Pancreas (tissue), 10 donors: ENCODE data around the gene PRAMEF17. TPM values are rescaled to one million over a fixed set of nuclear protein-coding genes. Genes with fewer than 3 reads are reported as not detected.
"Not testable (repeated sequence)": the region's sequence is repeated elsewhere in the genome, so short reads cannot be mapped to it uniquely, and the experiment has no call there.

ENCODE experiments used
- ATAC-seq, 4 donors: fragments of 200-7000 bp; cut with Tn5 transposase; one replicate each; pipeline versions ENCODE4 v1.8.0 to v1.9.1; 2020; ENCODE audit warnings: mild to moderate bottlenecking in 4 of 4, moderate library complexity in 4 of 4
- DNase-seq, 6 donors: peaks; one replicate each; pipeline ENCODE4 v3.0.0-alpha.2; 2020
- FAIRE-seq: peaks from 2 replicates; lab custom pipeline; 2012; peaks lifted over from hg19 to GRCh38; lab: Jason Lieb, UNC
- H3K27ac ChIP-seq, 4 donors: fragments of 200-600 bp; sonication (generic); 1 replicate in 3 of 4; 2 replicates in 1 of 4; pipeline versions ENCODE4 v1.5.0 to v1.8.0; 2020
- H3K27me3 ChIP-seq, 4 donors: fragments of 200-600 bp; one replicate each; pipeline ENCODE4 v1.8.0; 2021
- H3K36me3 ChIP-seq, 3 donors: fragments of 200-600 bp; sonication (generic) in 1 of 3; one replicate each; pipeline versions ENCODE4 v1.5.0 to v1.8.0; 2020 to 2021
- H3K4me1 ChIP-seq, 3 donors: fragments of 200-600 bp; one replicate each; pipeline ENCODE4 v1.8.0; 2021
- H3K4me3 ChIP-seq, 4 donors: fragments of 200-600 bp; sonication (generic) in 2 of 4; one replicate each; pipeline versions ENCODE4 v1.5.0 to v1.8.0; 2020 to 2021
- H3K9me3 ChIP-seq, 4 donors: fragments of 200-600 bp; one replicate each; pipeline ENCODE4 v1.8.0; 2021
- CTCF ChIP-seq, 4 donors: fragments of 200-600 bp; sonication (generic) in 3 of 4; IDR thresholded peaks; one replicate each; pipeline versions ENCODE4 v1.5.0 to v1.8.0; 2021; ENCODE audit warnings: antibody characterized with exemption in 4 of 4
- WGBS, 2 donors: extraction: QIAGEN DNeasy Blood & Tissue Kit; methylation state at CpG; one replicate each; pipeline ENCODE4 v1.1.7; 2013; 5-methylcytosine and 5-hydroxymethylcytosine counted together
- intact Hi-C, 3 donors: fragments of 100-400 bp; cut with DNase I; formaldehyde crosslinking; loops; one replicate each; pipeline versions ENCODE4 v1.11.1 to v1.14.2; 2022
- polyA plus RNA-seq, 2 donors: library from polyadenylated mRNA; stranded (reverse); fragments of 200-250 nt; gene quantifications; one replicate each; pipeline ENCODE4 v1.2.3, GENCODE V29; 2013
- total RNA-seq, 6 donors: library from RNA; stranded (reverse); fragmentation: NEBNext Ultra II Directional in 4 of 6; extraction: Animal tissue kit (Norgen Biotek cat#: 25700) in 4 of 6; gene quantifications; one replicate each; pipeline versions ENCODE4 v1.2.1 to v1.2.4, GENCODE V29; 2021 to 2023
- donor health status: healthy with polysubstance abuse.
- donor health status: DM: no; HTN: no; CAD: no; lungs with moderate emphysema.
- donor health status: DM: no; HTN: no; CAD: no.
- donor health status: control.
- donor health status: control.
- donor health status: Bipolar disorder and iron deficiency.
- donor health status: DM: yes; HTN: yes; CAD: no.
- donor health status: DM: no; HTN: no; CAD: no.
- donor health status: DM: no; HTN: no; CAD: no.
- donor health status: DM: yes; HTN: yes; CAD: no.

The PRAMEF17 gene
- total and polyA plus RNA-seq, 8 donors, result not detected

- intact Hi-C loops, result no loop called here
- no peak for ATAC-seq
- no peak for FAIRE-seq
- TF ChIP-seq CTCF (IDR thresholded peaks at IDR 0.05), result no peak
- no peak for DNase-seq
- H3K27ac ChIP-seq, result no peak overlapping the region
- H3K4me3 ChIP-seq, result no peak overlapping the region
- no peaks in the 10 kb centered on the region for H3K9me3 ChIP-seq
- WGBS, 2 donors, result 40 to 44% methylated on average over 3 of the region's 3 CpGs
- H3K36me3 ChIP-seq, result no peaks in the 10 kb centered on the region
- no peaks in the 10 kb centered on the region for H3K4me1 ChIP-seq
- H3K27me3 ChIP-seq, result no peaks in the 10 kb centered on the region
These were observed 42.8 kb downstream of the PRAMEF17 start for GRCh38 chr1:13432251-13432650.

- peak in 1 of 6 donors; percentile 48 for DNase-seq
- H3K36me3 ChIP-seq, H3K27me3 ChIP-seq, FAIRE-seq, H3K27ac ChIP-seq, ATAC-seq, H3K4me3 ChIP-seq, H3K4me1 ChIP-seq, intact Hi-C loops, H3K9me3 ChIP-seq: not testable (repeated sequence)
- 85 to 94% methylated on average over 31 to 32 of the region's 32 CpGs for WGBS, 2 donors
These were observed 44.4 kb downstream of the PRAMEF17 start for GRCh38 chr1:13433694-13434358.

GRCh38 chr1:13435458-13435857 lies 46.0 kb downstream of the PRAMEF17 start:
- Histone ChIP-seq H3K27me3 (no peaks in the 10 kb centered on the region), H3K4me1 (no peaks in the 10 kb centered on the region), H3K27ac (no peak overlapping the region), H3K36me3 (no peaks in the 10 kb centered on the region), H3K9me3 (no peaks in the 10 kb centered on the region), H3K4me3 (no peak overlapping the region)
- DNase-seq (no peak), FAIRE-seq (no peak), ATAC-seq (no peak)
- intact Hi-C loops, result no loop called here
- 19 to 22% methylated on average over 3 of the region's 3 CpGs for WGBS, 2 donors
- TF ChIP-seq CTCF (IDR thresholded peaks at IDR 0.05), result no peak

- intact Hi-C loops, H3K9me3 ChIP-seq, ATAC-seq, DNase-seq, H3K4me1 ChIP-seq, H3K36me3 ChIP-seq, H3K4me3 ChIP-seq, H3K27me3 ChIP-seq, H3K27ac ChIP-seq, FAIRE-seq: not testable (repeated sequence)
- 89 to 93% methylated on average over 42 to 49 of the region's 49 CpGs for WGBS, 2 donors
These were observed 49.8 kb downstream of the PRAMEF17 start for GRCh38 chr1:13439104-13439783.

Other genes with a start within 250 kb of the PRAMEF17 start
- gene PRAMEF26, start 233.6 kb upstream of the PRAMEF17 start, total RNA-seq, result not detected
- not detected for gene PRAMEF26, start 233.6 kb upstream of the PRAMEF17 start, polyA plus RNA-seq
- not detected for gene HNRNPCL4, start 224.0 kb upstream of the PRAMEF17 start, total RNA-seq
- not detected for gene HNRNPCL4, start 224.0 kb upstream of the PRAMEF17 start, polyA plus RNA-seq
- not detected for gene PRAMEF9, start 217.8 kb upstream of the PRAMEF17 start, total RNA-seq
- gene PRAMEF9, start 217.8 kb upstream of the PRAMEF17 start, polyA plus RNA-seq, result not detected
- not detected for gene PRAMEF13, start 188.2 kb upstream of the PRAMEF17 start, total RNA-seq
- gene PRAMEF13, start 188.2 kb upstream of the PRAMEF17 start, polyA plus RNA-seq, result not detected
- not detected for gene PRAMEF18, start 163.5 kb upstream of the PRAMEF17 start, total RNA-seq
- gene PRAMEF18, start 163.5 kb upstream of the PRAMEF17 start, polyA plus RNA-seq, result not detected
- gene PRAMEF5, start 135.4 kb upstream of the PRAMEF17 start, total RNA-seq, result not detected
- not detected for gene PRAMEF5, start 135.4 kb upstream of the PRAMEF17 start, polyA plus RNA-seq
- gene PRAMEF8, start 104.5 kb upstream of the PRAMEF17 start, total RNA-seq, result not detected
- not detected for gene PRAMEF8, start 104.5 kb upstream of the PRAMEF17 start, polyA plus RNA-seq
- gene PRAMEF33, start 86.1 kb upstream of the PRAMEF17 start, total RNA-seq, result not detected
- gene PRAMEF33, start 86.1 kb upstream of the PRAMEF17 start, polyA plus RNA-seq, result under 1 TPM in 1 of 2 donors, not detected in 1; 0.05 TPM
- gene PRAMEF15, start 74.1 kb upstream of the PRAMEF17 start, total RNA-seq, result not detected
- gene PRAMEF15, start 74.1 kb upstream of the PRAMEF17 start, polyA plus RNA-seq, result not detected
- not detected for gene PRAMEF14, start 42.5 kb upstream of the PRAMEF17 start, total RNA-seq
- gene PRAMEF14, start 42.5 kb upstream of the PRAMEF17 start, polyA plus RNA-seq, result not detected
- gene PRAMEF19, start 17.7 kb upstream of the PRAMEF17 start, total RNA-seq, result not detected
- gene PRAMEF19, start 17.7 kb upstream of the PRAMEF17 start, polyA plus RNA-seq, result not detected
- gene PRAMEF20, start 20.8 kb downstream of the PRAMEF17 start, total RNA-seq, result not detected
- not detected for gene PRAMEF20, start 20.8 kb downstream of the PRAMEF17 start, polyA plus RNA-seq
- not detected for gene LRRC38, start 124.4 kb downstream of the PRAMEF17 start, total RNA-seq
- not detected for gene LRRC38, start 124.4 kb downstream of the PRAMEF17 start, polyA plus RNA-seq
- gene PDPN, start 194.2 kb downstream of the PRAMEF17 start, total RNA-seq, result 10 to 100 TPM in 1 of 6 donors, 1 to 10 TPM in 3, under 1 TPM in 2; 0.83 to 10.4 (median 3.3) TPM
- 1 to 10 TPM; 1.3 to 1.4 TPM for gene PDPN, start 194.2 kb downstream of the PRAMEF17 start, polyA plus RNA-seq